Sigmoid colon (tissue), 7 donors: ENCODE measurements around the gene CFAP54. TPM values are rescaled to one million over a fixed set of nuclear protein-coding genes. Genes with fewer than 3 reads are reported as not detected.

Source experiments
- DNase-seq: peaks from one replicate; pipeline ENCODE4 v3.0.0-alpha.2; 2019
- H3K27ac ChIP-seq, 4 donors: fragments of 200-600 bp; sonication (generic); one replicate each; pipeline ENCODE4 v1.5.1; 2016 to 2019; ENCODE audit warnings: mild to moderate bottlenecking in 1 of 4
- H3K27me3 ChIP-seq, 3 donors: fragments of 200-600 bp; sonication (generic); one replicate each; pipeline ENCODE4 v1.5.1; 2019; ENCODE audit warnings: mild to moderate bottlenecking in 1 of 3
- H3K36me3 ChIP-seq, 4 donors: fragments of 200-600 bp; sonication (generic); one replicate each; pipeline ENCODE4 v1.5.1; 2016 to 2019
- H3K4me1 ChIP-seq, 4 donors: fragments of 200-600 bp; sonication (generic); one replicate each; pipeline ENCODE4 v1.5.1; 2017 to 2019
- H3K4me3 ChIP-seq, 4 donors: fragments of 200-600 bp; sonication (generic); one replicate each; pipeline ENCODE4 v1.5.1; 2017 to 2019; ENCODE audit warnings: mild to moderate bottlenecking in 2 of 4, moderate library complexity in 1 of 4
- H3K9me3 ChIP-seq, 4 donors: fragments of 200-600 bp in 3 of 4; sonication (generic) in 3 of 4; one replicate each; pipeline versions ENCODE4 v1.5.1 to v1.6.1; 2013 to 2019
- CTCF ChIP-seq, 4 experiments: fragments of 450-650 bp in 3 of 4; fragments of 200-600 bp in 1 of 4; IDR thresholded peaks; one replicate each; pipeline ENCODE4 v1.5.1; 2016 to 2019; ENCODE audit warnings: antibody characterized with exemption in 4 of 4, mild to moderate bottlenecking in 3 of 4, moderate library complexity in 2 of 4
- EP300 ChIP-seq, 4 donors: sonication (generic); formaldehyde crosslinking; IDR thresholded peaks; one replicate each; pipeline ENCODE4 v1.6.1; 2017; ENCODE audit warnings: antibody characterized with exemption in 4 of 4
- POLR2A ChIP-seq, 2 donors: fragments of 450-650 bp; IDR thresholded peaks; one replicate each; pipeline ENCODE4 v1.6.1; 2016; ENCODE audit warnings: antibody characterized with exemption in 2 of 2, mild to moderate bottlenecking in 2 of 2, moderate library complexity in 2 of 2
- POLR2AphosphoS5 ChIP-seq, 4 donors: sonication (generic); formaldehyde crosslinking; IDR thresholded peaks; one replicate each; pipeline ENCODE4 v1.6.1; 2017; ENCODE audit warnings: antibody characterized with exemption in 4 of 4
- WGBS, 2 donors: extraction: QIAGEN DNeasy Blood & Tissue Kit; methylation state at CpG; one replicate each; pipeline ENCODE4 v1.1.7; 2013; 5-methylcytosine and 5-hydroxymethylcytosine counted together
- intact Hi-C: fragments of 100-400 bp; cut with DNase I; formaldehyde crosslinking; loops from one replicate; pipeline ENCODE4 v1.15.1; 2023
- polyA plus RNA-seq, 3 donors: library from polyadenylated mRNA; stranded (reverse); fragments of 200-250 nt; gene quantifications; one replicate each; pipeline ENCODE4 v1.2.3, GENCODE V29; 2013
- total RNA-seq, 4 donors: library from RNA; depleted of rRNA; stranded (reverse); fragments of >200 nt; gene quantifications; one replicate each; pipeline ENCODE4 v1.1.0, GENCODE V29; 2016
- donor health status: healthy with polysubstance abuse.
- donor health status: Bipolar disorder and iron deficiency.
- donor health status: healthy.

CFAP54 gene
- total and polyA plus RNA-seq, 7 donors = 0.07 to 10.5 (median 3.1) TPM; not detected in 2

- Histone ChIP-seq H3K4me3 (no peak overlapping the region), H3K4me1 (no peaks in the 10 kb centered on the region), H3K27me3 (no peaks in the 10 kb centered on the region), H3K36me3 (no peaks in the 10 kb centered on the region), H3K9me3 (no peaks in the 10 kb centered on the region), H3K27ac (no peak overlapping the region)
- intact Hi-C loops = no loop called here
- TF ChIP-seq EP300 (IDR thresholded peaks at IDR 0.05) = no peak
- no peak for TF ChIP-seq POLR2A (IDR thresholded peaks at IDR 0.05)
- TF ChIP-seq POLR2AphosphoS5 (IDR thresholded peaks at IDR 0.05) = no peak
- no peak for TF ChIP-seq CTCF (IDR thresholded peaks at IDR 0.05)
- DNase-seq = no peak
- 91 to 95% methylated on average over 10 of the region's 10 CpGs for WGBS, 2 donors
These were observed 45.0 kb upstream of the CFAP54 start for GRCh38 chr12:96444399-96444798.

- peak overlapping the region in 3 of 4 donors; percentile 22 to 47 (median 36) for H3K27ac ChIP-seq
- H3K36me3 ChIP-seq = no peaks in the 10 kb centered on the region
- H3K4me3 ChIP-seq = no peak overlapping the region
- DNase-seq = no peak
- 53 to 63% methylated on average over 6 of the region's 6 CpGs for WGBS, 2 donors
- H3K4me1 ChIP-seq = no peaks in the 10 kb centered on the region
- no peaks in the 10 kb centered on the region for H3K9me3 ChIP-seq
- H3K27me3 ChIP-seq = no peaks in the 10 kb centered on the region
- peak; percentile 15 to 39 (median 30) for TF ChIP-seq POLR2AphosphoS5 (IDR thresholded peaks at IDR 0.05)
- peak in 1 of 4 donors; percentile 51 for TF ChIP-seq EP300 (IDR thresholded peaks at IDR 0.05)
- no peak for TF ChIP-seq POLR2A (IDR thresholded peaks at IDR 0.05)
- TF ChIP-seq CTCF (IDR thresholded peaks at IDR 0.05) = no peak
- intact Hi-C loops = no loop called here
These were observed 43.4 kb upstream of the CFAP54 start for GRCh38 chr12:96445691-96446583.

- WGBS, 2 donors = 86 to 90% methylated on average over 3 of the region's 3 CpGs
- DNase-seq = no peak
- Histone ChIP-seq H3K27ac (no peak overlapping the region), H3K36me3 (no peaks in the 10 kb centered on the region), H3K4me1 (no peaks in the 10 kb centered on the region), H3K4me3 (no peak overlapping the region), H3K27me3 (no peaks in the 10 kb centered on the region), H3K9me3 (no peaks in the 10 kb centered on the region)
- intact Hi-C loops = no loop called here
- TF ChIP-seq EP300 (IDR thresholded peaks at IDR 0.05) = no peak
- no peak for TF ChIP-seq POLR2A (IDR thresholded peaks at IDR 0.05)
- TF ChIP-seq POLR2AphosphoS5 (IDR thresholded peaks at IDR 0.05) = no peak
- TF ChIP-seq CTCF (IDR thresholded peaks at IDR 0.05) = no peak
These were observed 42.1 kb upstream of the CFAP54 start for GRCh38 chr12:96447256-96447655.

GRCh38 chr12:96448300-96448699, 41.1 kb upstream of the CFAP54 start:
- DNase-seq = no peak
- Histone ChIP-seq H3K4me1 (no peaks in the 10 kb centered on the region), H3K27ac (no peak overlapping the region), H3K9me3 (no peaks in the 10 kb centered on the region), H3K36me3 (no peaks in the 10 kb centered on the region), H3K27me3 (no peaks in the 10 kb centered on the region), H3K4me3 (no peak overlapping the region)
- intact Hi-C loops = no loop called here
- no peak for TF ChIP-seq POLR2AphosphoS5 (IDR thresholded peaks at IDR 0.05)
- TF ChIP-seq POLR2A (IDR thresholded peaks at IDR 0.05) = no peak
- no peak for TF ChIP-seq CTCF (IDR thresholded peaks at IDR 0.05)
- TF ChIP-seq EP300 (IDR thresholded peaks at IDR 0.05) = no peak
- 66 to 72% methylated on average over 3 of the region's 3 CpGs for WGBS, 2 donors
